Fibroblast of lung (primary cell): ENCODE results near the gene RBMS1.

Source experiments
- CTCF ChIP-seq, 2 donors: IDR thresholded peaks in 1 of 2; conservative IDR thresholded peaks in 1 of 2; 1 replicate in 1 of 2; 2 replicates in 1 of 2; pipeline ENCODE4 v1.5.1; 2011 to 2012; ENCODE audit warnings: low read length in 2 of 2, control low read depth in 1 of 2, inconsistent platforms in 1 of 2, low read depth in 1 of 2, mild to moderate bottlenecking in 1 of 2
- EZH2 ChIP-seq: IDR thresholded peaks from 2 replicates; pipeline ENCODE4 v1.5.1; 2012; ENCODE audit warnings: low read length, control low read depth, mild to moderate bottlenecking; ENCODE audit errors: missing control alignments

GRCh38 chr2:160459538-160460332, 33.9 kb downstream of the RBMS1 start:
- TF ChIP-seq CTCF (conservative IDR thresholded peaks at IDR 0.05 in 1 of 2, IDR thresholded peaks at IDR 0.05 in 1 of 2; ENCODE audit: low read depth in 1 of 2, low read length in 2 of 2) (no peak), EZH2 (no peak)
